ENCODE data around the gene KCNG1.

Gene KCNG1

DNA sequence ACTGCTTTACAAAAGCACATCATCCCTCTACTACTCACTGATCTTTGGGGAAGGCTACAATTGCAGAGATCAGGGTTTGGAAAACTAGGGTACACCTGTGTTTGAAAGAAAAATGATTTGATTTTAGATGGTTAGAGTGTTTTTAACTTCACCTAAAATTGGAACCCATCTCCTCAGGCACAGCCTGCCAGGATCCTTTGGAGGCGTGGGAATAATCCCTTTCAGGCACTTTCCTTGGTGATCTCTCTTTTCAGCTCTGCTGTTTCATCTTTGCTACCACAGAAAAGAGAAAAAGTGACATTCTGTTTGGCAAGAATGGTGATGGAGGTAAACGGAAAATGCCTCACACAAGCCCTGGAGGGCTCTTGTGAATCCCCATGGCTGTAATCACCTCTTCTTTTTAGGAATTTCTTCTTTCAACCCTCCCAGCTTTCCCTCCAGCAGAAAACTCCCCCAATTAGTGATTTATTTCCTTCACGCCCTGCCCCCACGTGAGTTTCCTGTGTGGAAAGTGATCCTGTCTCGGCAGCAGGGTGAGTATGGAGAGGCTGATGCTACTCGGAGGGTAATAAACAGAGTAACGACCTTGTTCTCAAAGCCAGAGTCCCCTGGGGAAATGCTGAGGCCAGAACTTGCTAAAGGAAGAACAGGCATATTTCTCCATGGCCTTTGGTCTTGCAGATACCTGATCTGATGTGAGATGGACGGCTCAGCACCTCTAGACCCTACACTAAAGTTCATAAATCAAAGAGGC lies 9.2 kb downstream of the KCNG1 start:
- TF ChIP-seq, protein P1, sequence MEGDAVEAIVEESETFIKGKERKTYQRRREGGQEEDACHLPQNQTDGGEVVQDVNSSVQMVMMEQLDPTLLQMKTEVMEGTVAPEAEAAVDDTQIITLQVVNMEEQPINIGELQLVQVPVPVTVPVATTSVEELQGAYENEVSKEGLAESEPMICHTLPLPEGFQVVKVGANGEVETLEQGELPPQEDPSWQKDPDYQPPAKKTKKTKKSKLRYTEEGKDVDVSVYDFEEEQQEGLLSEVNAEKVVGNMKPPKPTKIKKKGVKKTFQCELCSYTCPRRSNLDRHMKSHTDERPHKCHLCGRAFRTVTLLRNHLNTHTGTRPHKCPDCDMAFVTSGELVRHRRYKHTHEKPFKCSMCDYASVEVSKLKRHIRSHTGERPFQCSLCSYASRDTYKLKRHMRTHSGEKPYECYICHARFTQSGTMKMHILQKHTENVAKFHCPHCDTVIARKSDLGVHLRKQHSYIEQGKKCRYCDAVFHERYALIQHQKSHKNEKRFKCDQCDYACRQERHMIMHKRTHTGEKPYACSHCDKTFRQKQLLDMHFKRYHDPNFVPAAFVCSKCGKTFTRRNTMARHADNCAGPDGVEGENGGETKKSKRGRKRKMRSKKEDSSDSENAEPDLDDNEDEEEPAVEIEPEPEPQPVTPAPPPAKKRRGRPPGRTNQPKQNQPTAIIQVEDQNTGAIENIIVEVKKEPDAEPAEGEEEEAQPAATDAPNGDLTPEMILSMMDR (IDR thresholded peaks at IDR 0.05; ENCODE audit: low read depth, low read length, missing control alignments): no peak
- H3K4me3 ChIP-seq (ENCODE audit: low read depth, low read length): no peak overlapping the region
- DNase-seq (ENCODE audit: low read depth): no peak

DNA sequence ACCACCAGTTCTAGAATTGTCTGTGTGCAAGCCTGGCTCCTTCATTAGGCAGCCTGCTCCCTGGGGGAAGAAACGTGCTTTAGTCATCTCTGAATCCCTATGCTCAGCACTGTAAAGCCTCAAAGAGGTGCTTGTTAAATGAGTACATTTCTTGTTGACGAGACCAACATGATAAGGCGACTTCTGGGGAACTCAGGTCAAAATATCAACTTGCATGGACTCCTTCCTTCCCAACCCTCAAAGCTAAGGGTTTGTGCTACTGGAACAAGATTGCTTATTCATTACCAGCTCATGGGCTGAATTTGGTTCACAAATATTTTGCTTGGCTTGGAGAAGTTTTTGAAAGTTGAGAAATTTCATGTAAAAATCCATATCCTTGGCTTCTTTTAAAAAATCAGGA lies 10.6 kb downstream of the KCNG1 start:
- DNase-seq (ENCODE audit: low read depth): no peak
- TF ChIP-seq, protein P1 (IDR thresholded peaks at IDR 0.05; ENCODE audit: low read depth, low read length, missing control alignments): no peak
- H3K4me3 ChIP-seq (ENCODE audit: low read depth, low read length): no peak overlapping the region

DNA sequence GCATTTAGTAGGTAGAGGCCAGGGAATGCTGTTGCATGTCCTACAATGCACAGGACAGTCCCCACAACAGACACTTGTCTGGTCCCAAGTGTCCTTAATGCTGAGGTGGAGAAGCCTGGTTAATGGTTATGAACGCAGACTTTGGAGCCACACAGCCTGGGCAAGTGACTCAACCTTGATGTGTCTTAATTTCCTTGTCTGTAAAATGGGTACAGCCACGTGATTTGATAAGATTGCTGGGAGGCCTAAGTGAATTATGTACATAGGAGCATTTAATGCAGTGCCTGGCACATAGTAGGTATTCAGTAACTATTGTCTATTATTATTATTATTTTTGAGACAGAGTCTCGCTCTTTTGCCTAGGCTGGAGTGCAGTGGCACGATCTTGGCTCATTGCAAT lies 11.4 kb downstream of the KCNG1 start:
- no peak for DNase-seq (ENCODE audit: low read depth)
- TF ChIP-seq, protein P1 (IDR thresholded peaks at IDR 0.05; ENCODE audit: low read depth, low read length, missing control alignments): no peak
- H3K4me3 ChIP-seq (ENCODE audit: low read depth, low read length): no peak overlapping the region

DNA sequence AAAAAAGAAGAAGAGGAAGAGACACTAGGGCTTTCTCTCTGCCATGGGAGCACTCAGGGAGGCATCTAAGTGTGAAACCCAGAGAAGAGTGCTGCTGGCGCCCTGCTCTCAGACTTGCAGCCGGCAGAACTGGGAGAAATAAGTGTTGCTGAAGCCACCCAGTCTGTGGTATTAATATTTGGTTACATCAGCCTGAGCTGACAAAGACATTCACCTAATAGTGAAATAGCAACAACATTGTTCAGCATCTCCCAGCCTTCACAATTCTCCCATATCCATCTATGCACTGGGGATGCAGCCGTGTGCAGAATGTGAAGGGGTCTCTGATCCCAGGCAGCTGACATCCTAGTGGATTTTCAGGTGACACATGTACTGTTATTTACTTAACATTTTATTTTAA lies 12.0 kb downstream of the KCNG1 start:
- no peak overlapping the region for H3K4me3 ChIP-seq (ENCODE audit: low read depth, low read length)
- no peak for DNase-seq (ENCODE audit: low read depth)
- TF ChIP-seq, protein P1 (IDR thresholded peaks at IDR 0.05; ENCODE audit: low read depth, low read length, missing control alignments): no peak

DNA sequence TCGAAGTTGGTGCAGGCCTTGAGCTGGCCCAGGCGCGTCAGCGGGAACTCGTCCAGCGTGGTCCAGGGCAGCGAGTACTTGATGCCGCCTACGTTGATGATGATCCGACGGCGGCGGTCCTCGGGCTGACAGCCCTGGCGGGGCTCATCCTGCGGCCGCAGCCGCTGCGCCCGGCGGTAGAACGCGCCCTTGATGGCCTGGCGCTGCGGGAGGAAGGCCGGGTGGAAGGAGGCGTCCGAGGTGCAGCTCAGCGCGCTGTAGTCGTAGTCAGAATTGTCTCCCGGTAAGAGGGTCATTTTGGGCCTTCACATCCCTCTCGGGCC lies 12.9 kb downstream of the KCNG1 start:
- H3K4me3 ChIP-seq (ENCODE audit: low read depth, low read length): no peak overlapping the region
- TF ChIP-seq, protein P1 (IDR thresholded peaks at IDR 0.05; ENCODE audit: low read depth, low read length, missing control alignments): no peak
- no peak for DNase-seq (ENCODE audit: low read depth)

DNA sequence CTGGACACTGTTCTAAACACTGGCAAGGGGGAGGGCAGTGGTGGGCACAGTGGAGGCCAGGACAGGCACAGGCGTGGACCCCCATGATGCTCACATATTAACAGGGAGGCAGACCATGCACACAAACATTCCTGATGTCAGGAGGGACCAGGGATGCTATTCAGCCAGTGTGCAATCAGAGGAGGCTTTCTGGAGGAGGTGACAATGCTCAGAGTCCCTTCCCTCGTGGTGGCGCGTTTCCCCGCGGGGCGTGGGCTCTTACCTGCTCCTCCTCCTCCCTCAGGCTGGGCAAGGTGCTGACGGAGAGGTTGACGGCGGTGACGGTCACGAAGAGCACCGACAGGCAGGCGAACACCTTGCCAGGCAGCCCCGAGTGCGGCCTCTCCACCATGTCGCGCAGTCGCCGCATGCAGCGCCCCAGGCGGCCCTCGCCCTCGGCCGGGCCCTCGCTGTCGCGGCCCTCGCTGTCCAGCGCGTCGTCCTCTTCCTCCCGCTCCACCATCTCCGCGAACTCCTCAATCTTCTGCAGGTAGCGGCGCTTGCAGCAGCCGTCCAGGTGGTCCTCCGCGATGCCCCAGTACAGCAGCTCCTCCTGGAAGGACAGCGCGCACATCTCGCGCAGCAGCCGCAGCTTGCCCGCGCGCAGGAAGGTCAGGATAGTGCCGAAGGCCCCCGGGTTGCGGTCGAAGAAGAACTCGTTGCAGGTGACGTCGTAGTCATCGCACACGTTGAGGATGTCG lies 13.4 kb downstream of the KCNG1 start:
- TF ChIP-seq, protein P1 (IDR thresholded peaks at IDR 0.05; ENCODE audit: low read depth, low read length, missing control alignments): no peak
- DNase-seq (ENCODE audit: low read depth): no peak
- H3K4me3 ChIP-seq (ENCODE audit: low read depth, low read length): no peak overlapping the region
